GM12878 (cell line): ENCODE results near the gene MRM1. TPM values are rescaled to one million over a fixed set of nuclear protein-coding genes. Genes with fewer than 3 reads are reported as not detected.
A peak's percentile ranks its signal among the peaks of the same experiment; 100 is the strongest.

ENCODE experiments used
- ATAC-seq: fragments of 200-7000 bp; cut with Tn5 transposase; 3 replicates; pipeline ENCODE4 v1.9.1; 2020; ENCODE audit warnings: mild to moderate bottlenecking, moderate library complexity
- BruUV-seq: library from RNA; stranded (reverse); fragments of 400-500 nt; replicated peaks from 2 replicates; lab custom pipeline; 2021; lab: Mats Ljungman, UMichigan
- CTCF ChIA-PET: fragments of 300-600 bp; sonication (Branson Sonifier 250); formaldehyde crosslinking; extraction: SDS; loops from one replicate; lab custom pipeline; 2021; ENCODE audit warnings: inconsistent platforms; lab: Yijun Ruan, JAX
- POLR2A ChIA-PET: fragments of 350-600 bp; formaldehyde crosslinking; extraction: SDS; loops from one replicate; lab custom pipeline; 2021; ENCODE audit warnings: inconsistent platforms; lab: Charles Lee
- RAD21 ChIA-PET: fragments of 300-600 bp; sonication (Branson Sonifier 250); formaldehyde crosslinking; loops from one replicate; lab custom pipeline; 2023; ENCODE audit warnings: antibody characterized with exemption; ENCODE audit not compliant: unreplicated experiment; lab: Charles Lee
- SMC1A ChIA-PET: fragments of 300-600 bp; sonication (Branson Sonifier 250); formaldehyde crosslinking; loops from one replicate; lab custom pipeline; 2023; ENCODE audit not compliant: unreplicated experiment, uncharacterized antibody; lab: Charles Lee
- DNase-seq: peaks from one replicate; pipeline ENCODE4 v3.0.0-alpha.2; 2011; ENCODE audit warnings: low read depth, low spot score
- FAIRE-seq: peaks from 3 replicates; lab custom pipeline; 2011; peaks lifted over from hg19 to GRCh38; lab: Jason Lieb, UNC
- H2AFZ ChIP-seq: 2 replicates; pipeline ENCODE4 v1.6.0; 2011; ENCODE audit warnings: low read depth, low read length, control low read depth; ENCODE audit not compliant: control insufficient read depth
- H3K27ac ChIP-seq: 2 replicates; pipeline ENCODE4 v1.5.1; 2011; ENCODE audit warnings: control low read depth; ENCODE audit not compliant: control insufficient read depth, insufficient read depth
- H3K27me3 ChIP-seq, 2 experiments: replicated peaks in 1 of 2; 2 replicates each; pipeline versions ENCODE4 v1.6.0 to v1.6.1; 2011; ENCODE audit warnings: low read length in 1 of 2; ENCODE audit not compliant: control insufficient read depth in 2 of 2, insufficient read depth in 2 of 2
- H3K36me3 ChIP-seq, 2 experiments: 2 replicates each; pipeline ENCODE4 v1.5.1; 2011; ENCODE audit warnings: low read length in 1 of 2; ENCODE audit not compliant: control insufficient read depth in 2 of 2, insufficient read depth in 2 of 2
- H3K4me1 ChIP-seq: 2 replicates; pipeline ENCODE4 v1.6.1; 2011; ENCODE audit warnings: mild to moderate bottlenecking, low read length, moderate library complexity, mixed read lengths; ENCODE audit not compliant: control insufficient read depth, insufficient read depth
- H3K4me2 ChIP-seq: 2 replicates; pipeline ENCODE4 v1.6.0; 2011; ENCODE audit warnings: control low read depth; ENCODE audit not compliant: control insufficient read depth, insufficient read depth
- H3K4me3 ChIP-seq: fragments of 200-600 bp; sonication (generic); 2 replicates; pipeline ENCODE4 v1.5.1; 2016
- H3K79me2 ChIP-seq: 2 replicates; pipeline ENCODE4 v1.6.0; 2011; ENCODE audit warnings: low read length; ENCODE audit not compliant: control insufficient read depth, insufficient read depth
- H3K9ac ChIP-seq: 2 replicates; pipeline ENCODE4 v1.8.0; 2011; ENCODE audit warnings: low read length, control low read depth, mixed read lengths; ENCODE audit not compliant: control insufficient read depth, insufficient read depth
- H3K9me3 ChIP-seq: replicated peaks from 3 replicates; pipeline ENCODE4 v1.5.1; 2011; ENCODE audit warnings: mild to moderate bottlenecking, low read length; ENCODE audit not compliant: control insufficient read depth, insufficient read depth
- H4K20me1 ChIP-seq: 2 replicates; pipeline ENCODE4 v1.6.0; 2011; ENCODE audit not compliant: control insufficient read depth, insufficient read depth
- CREM ChIP-seq: IDR thresholded peaks from 2 replicates; pipeline ENCODE4 v1.6.1; 2014; ENCODE audit warnings: antibody characterized with exemption, low read depth
- IKZF1 ChIP-seq: fragments of 450-650 bp; conservative IDR thresholded peaks from 2 replicates; pipeline ENCODE4 v1.6.1; 2017; ENCODE audit warnings: antibody characterized with exemption, mild to moderate bottlenecking
- RUNX3 ChIP-seq: IDR thresholded peaks from 2 replicates; pipeline ENCODE4 v1.6.1; 2012; ENCODE audit warnings: low read length, inconsistent platforms
- WGBS: methylation state at CpG from one replicate; pipeline ENCODE4 v1.1.6; 2016; ENCODE audit warnings: low lambda C conversion rate; ENCODE audit not compliant: insufficient replicate concordance, insufficient coverage; ENCODE audit errors: missing lambda C conversion rate; 5-methylcytosine and 5-hydroxymethylcytosine counted together
- in situ Hi-C: fragments of 300-500 bp; cut with MboI; formaldehyde crosslinking; loops from 9 replicates; pipeline ENCODE4 v1.14.3; 2018; ENCODE audit warnings: mixed read lengths
- intact Hi-C: fragments of 100-400 bp; cut with micrococcal nuclease; formaldehyde crosslinking; loops from one replicate; pipeline ENCODE4 v1.14.2; 2022; ENCODE audit not compliant: unreplicated experiment
- polyA plus RNA-seq, 11 experiments: library from polyadenylated mRNA; depleted of rRNA in 4 of 11; unstranded in 6 of 11; stranded (reverse) in 5 of 11; fragments of >200 nt; fragmentation: Nextera tagmentation in 4 of 11; fragmentation: Illumina TruSeq in 1 of 11; extraction: Ambion mirVana in 4 of 11; extraction: Trizol in 1 of 11; gene quantifications; 1 replicate in 1 of 11; 2 replicates in 10 of 11; pipeline versions ENCODE4 v1.2.1 to v1.2.3, GENCODE V29; 2011 to 2016; ENCODE audit warnings: inconsistent platforms in 2 of 11, missing spikeins in 2 of 11, low read depth in 1 of 11
- total RNA-seq, 4 experiments: library from RNA; depleted of rRNA in 3 of 4; stranded (reverse); fragments of >200 nt in 3 of 4; fragmentation: Illumina TruSeq in 1 of 4; extraction: Trizol in 1 of 4; gene quantifications; 2 replicates each; pipeline versions ENCODE4 v1.2.1 to v1.2.3, GENCODE V29; 2013 to 2021
- TF ChIP-seq, protein P1 (sequence below): fragments of 450-650 bp; IDR thresholded peaks from 2 replicates; pipeline ENCODE4 v1.6.1; 2014; ENCODE audit warnings: mild to moderate bottlenecking

Gene MRM1
- total and polyA plus RNA-seq, 10 of the 15 experiments (the other 5 are each of a cell fraction or from before 2014, with no cell fraction given), result 0.23 to 16.9 (median 13.2) TPM

DNA sequence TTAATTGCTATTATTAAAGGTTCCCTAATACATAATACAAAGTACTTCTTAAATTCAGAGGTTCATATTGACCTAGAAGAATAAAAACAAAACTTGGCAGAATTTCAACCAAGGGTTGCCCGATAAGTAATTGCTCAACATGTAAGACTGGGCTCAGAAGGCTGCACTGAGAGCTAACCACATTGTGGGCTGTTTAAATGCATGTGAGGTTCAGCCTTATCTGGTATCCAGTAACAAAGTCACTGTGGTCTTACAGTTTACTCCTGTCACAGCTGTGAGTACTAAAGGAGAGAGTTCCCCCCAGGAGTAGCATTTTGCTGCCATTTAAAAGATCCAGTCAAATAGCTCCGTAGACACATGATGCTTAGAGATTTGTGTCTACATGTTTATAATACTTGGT is 11.3 kb upstream of the MRM1 start:
- Histone ChIP-seq H3K27ac (no peak overlapping the region), H3K79me2 (no peaks in the 10 kb centered on the region), H3K36me3 (peaks cover 5 to 14% of the 10 kb centered on the region in 2 experiments), H3K4me2 (no peak overlapping the region), H3K9me3 (no peaks in the 10 kb centered on the region), H3K27me3 (no peaks in the 10 kb centered on the region), H2AFZ (no peak overlapping the region), H3K9ac (no peak overlapping the region), H3K4me3 (no peak overlapping the region), H4K20me1 (no peaks in the 10 kb centered on the region), H3K4me1 (peaks cover 16% of the 10 kb centered on the region)
- intact Hi-C loops, result no loop called here
- in situ Hi-C loops, result no loop called here
- WGBS, result 44% methylated on average over 2 of the region's 2 CpGs
- TF ChIP-seq, protein P1, sequence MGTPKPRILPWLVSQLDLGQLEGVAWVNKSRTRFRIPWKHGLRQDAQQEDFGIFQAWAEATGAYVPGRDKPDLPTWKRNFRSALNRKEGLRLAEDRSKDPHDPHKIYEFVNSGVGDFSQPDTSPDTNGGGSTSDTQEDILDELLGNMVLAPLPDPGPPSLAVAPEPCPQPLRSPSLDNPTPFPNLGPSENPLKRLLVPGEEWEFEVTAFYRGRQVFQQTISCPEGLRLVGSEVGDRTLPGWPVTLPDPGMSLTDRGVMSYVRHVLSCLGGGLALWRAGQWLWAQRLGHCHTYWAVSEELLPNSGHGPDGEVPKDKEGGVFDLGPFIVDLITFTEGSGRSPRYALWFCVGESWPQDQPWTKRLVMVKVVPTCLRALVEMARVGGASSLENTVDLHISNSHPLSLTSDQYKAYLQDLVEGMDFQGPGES, result no peak
- TF ChIP-seq CREM (no peak), RUNX3 (peak; percentile 31; the same call in 1 of the 2 replicates), IKZF1 (no peak)
- no peak for ATAC-seq
- no peak for FAIRE-seq
- POLR2A ChIA-PET, result no interaction called here
- RAD21 ChIA-PET, result no interaction called here
- no peak for DNase-seq
- no TSS peak for BruUV-seq
- SMC1A ChIA-PET, result no interaction called here
- CTCF ChIA-PET, result interaction anchor here (1.1 to 1.5 kb wide), 3 partner anchors 11 to 60 kb away, joined by 3 to 4 read pairs (median 3); no protein-coding TSS in a partner anchor
